AG08396 (cell line): ENCODE results near the gene MYO9A.

Experiments used
- DNase-seq: peaks from one replicate; pipeline ENCODE4 v3.0.0; 2012; ENCODE audit warnings: low spot score, mixed read lengths

MYO9A gene

GRCh38 chr15:71957026-71957425 is 160.9 kb downstream of the MYO9A start:
- DNase-seq = peak; percentile 3

GRCh38 chr15:71951134-71951533 is 166.8 kb downstream of the MYO9A start:
- DNase-seq = no peak

GRCh38 chr15:71945012-71945411 is 172.9 kb downstream of the MYO9A start:
- no peak for DNase-seq

GRCh38 chr15:71943806-71944205 is 174.1 kb downstream of the MYO9A start:
- no peak for DNase-seq

GRCh38 chr15:71939981-71940588 is 177.9 kb downstream of the MYO9A start:
- DNase-seq = no peak

GRCh38 chr15:71937650-71938311 is 180.2 kb downstream of the MYO9A start:
- DNase-seq = no peak

- no peak for DNase-seq
Measured at GRCh38 chr15:71934446-71934845, 183.5 kb downstream of the MYO9A start.

GRCh38 chr15:71932689-71933088 is 185.3 kb downstream of the MYO9A start:
- DNase-seq = no peak

- DNase-seq = no peak
Measured at GRCh38 chr15:71931261-71931660, 186.7 kb downstream of the MYO9A start.

- no peak for DNase-seq
Measured at GRCh38 chr15:71925145-71925544, 192.8 kb downstream of the MYO9A start.

- peak; percentile 3 for DNase-seq
Measured at GRCh38 chr15:71921191-71921590, 196.8 kb downstream of the MYO9A start.

GRCh38 chr15:71920573-71920972 is 197.4 kb downstream of the MYO9A start:
- DNase-seq = no peak

- no peak for DNase-seq
Measured at GRCh38 chr15:71916834-71917233, 201.1 kb downstream of the MYO9A start.

GRCh38 chr15:71914092-71914491 is 203.9 kb downstream of the MYO9A start:
- no peak for DNase-seq

GRCh38 chr15:71899674-71900073 is 218.3 kb downstream of the MYO9A start:
- no peak for DNase-seq

GRCh38 chr15:71893691-71894090 is 224.3 kb downstream of the MYO9A start:
- DNase-seq = no peak

- no peak for DNase-seq
Measured at GRCh38 chr15:71892335-71892734, 225.6 kb downstream of the MYO9A start.

GRCh38 chr15:71891026-71891425 is 226.9 kb downstream of the MYO9A start:
- DNase-seq = no peak

- no peak for DNase-seq
Measured at GRCh38 chr15:71889947-71890346, 228.0 kb downstream of the MYO9A start.

- DNase-seq = no peak
Measured at GRCh38 chr15:71889385-71889784, 228.6 kb downstream of the MYO9A start.

- DNase-seq = no peak
Measured at GRCh38 chr15:71888797-71889196, 229.2 kb downstream of the MYO9A start.

- no peak for DNase-seq
Measured at GRCh38 chr15:71885390-71885789, 232.6 kb downstream of the MYO9A start.

- DNase-seq = no peak
Measured at GRCh38 chr15:71883447-71883846, 234.5 kb downstream of the MYO9A start.

- DNase-seq = no peak
Measured at GRCh38 chr15:71880276-71880675, 237.7 kb downstream of the MYO9A start.
